PC-3 (cell line): ENCODE data around the gene MLN. TPM values are rescaled to one million over a fixed set of nuclear protein-coding genes. Genes with fewer than 3 reads are reported as not detected.

Source experiments
- ATAC-seq: fragments of 200-7000 bp; cut with Tn5 transposase; 2 replicates; pipeline ENCODE4 v1.9.1; 2020; ENCODE audit warnings: mild to moderate bottlenecking, moderate library complexity
- BruUV-seq: library from RNA; stranded (reverse); fragments of 400-500 nt; replicated peaks from 2 replicates; lab custom pipeline; 2021; lab: Mats Ljungman, UMichigan
- CTCF ChIA-PET: fragments of 300-600 bp; sonication (Branson Sonifier 250); formaldehyde crosslinking; loops from one replicate; lab custom pipeline; 2022; ENCODE audit warnings: antibody characterized with exemption; lab: Charles Lee
- POLR2A ChIA-PET: fragments of 300-600 bp; sonication (Branson Sonifier 250); formaldehyde crosslinking; loops from one replicate; lab custom pipeline; 2022; ENCODE audit warnings: antibody characterized with exemption; ENCODE audit not compliant: unreplicated experiment; lab: Charles Lee
- DNase-seq: peaks from one replicate; pipeline ENCODE4 v3.0.0-alpha.2; 2015
- H2AFZ ChIP-seq: fragments of 300-600 bp; sonication (generic); 2 replicates; pipeline ENCODE4 v1.6.0; 2016; ENCODE audit warnings: antibody characterized with exemption, low read length
- H3F3A ChIP-seq: fragments of 300-600 bp; sonication (generic); one replicate; pipeline ENCODE4 v1.6.0; 2017; ENCODE audit warnings: antibody characterized with exemption, low read length, control low read depth, mild to moderate bottlenecking; ENCODE audit not compliant: unreplicated experiment
- H3K27ac ChIP-seq: fragments of 300-600 bp; sonication (generic); 2 replicates; pipeline ENCODE4 v1.5.1; 2016; ENCODE audit warnings: mild to moderate bottlenecking, low read length
- H3K27me3 ChIP-seq: fragments of 300-600 bp; sonication (generic); 2 replicates; pipeline ENCODE4 v1.6.1; 2016; ENCODE audit warnings: low read length, mixed read lengths
- H3K36me3 ChIP-seq: fragments of 300-600 bp; sonication (generic); 2 replicates; pipeline ENCODE4 v1.6.1; 2016; ENCODE audit warnings: low read depth, mixed run types, low read length, mixed read lengths
- H3K4me1 ChIP-seq: fragments of 300-600 bp; sonication (generic); 2 replicates; pipeline ENCODE4 v1.5.1; 2016; ENCODE audit warnings: low read length; ENCODE audit not compliant: insufficient read depth
- H3K4me2 ChIP-seq: fragments of 300-600 bp; sonication (generic); 2 replicates; pipeline ENCODE4 v1.6.0; 2016; ENCODE audit warnings: low read length
- H3K4me3 ChIP-seq: fragments of 300-600 bp; sonication (generic); 2 replicates; pipeline ENCODE4 v1.5.1; 2016; ENCODE audit warnings: mild to moderate bottlenecking, low read length, mixed read lengths
- H3K79me2 ChIP-seq: fragments of 300-600 bp; sonication (generic); 2 replicates; pipeline ENCODE4 v1.6.1; 2017; ENCODE audit warnings: low read length, mixed read lengths
- H3K9ac ChIP-seq: fragments of 300-600 bp; sonication (generic); 2 replicates; pipeline ENCODE4 v1.6.0; 2016; ENCODE audit warnings: mild to moderate bottlenecking, low read length
- H3K9me2 ChIP-seq: fragments of 300-600 bp; sonication (generic); replicated peaks from 2 replicates; pipeline ENCODE4 v1.6.1; 2016; ENCODE audit warnings: mixed run types, low read length, mixed read lengths
- H3K9me3 ChIP-seq: fragments of 300-600 bp; sonication (generic); 2 replicates; pipeline ENCODE4 v1.6.1; 2016; ENCODE audit warnings: low read length, mixed read lengths
- H4K20me1 ChIP-seq: fragments of 300-600 bp; sonication (generic); 2 replicates; pipeline ENCODE4 v1.6.1; 2016; ENCODE audit warnings: low read length, mixed read lengths
- CTCF ChIP-seq: fragments of 300-600 bp; sonication (generic); conservative IDR thresholded peaks from 2 replicates; pipeline ENCODE4 v1.5.1; 2017; ENCODE audit warnings: antibody characterized with exemption, low read depth, mild to moderate bottlenecking, low read length
- EZH2 ChIP-seq: fragments of 300-600 bp; sonication (generic); IDR thresholded peaks from one replicate; pipeline ENCODE4 v1.6.1; 2017; ENCODE audit warnings: antibody characterized with exemption, mild to moderate bottlenecking, low read length; ENCODE audit not compliant: unreplicated experiment
- EZH2phosphoT487 ChIP-seq: fragments of 300-600 bp; sonication (generic); IDR thresholded peaks from 2 replicates; pipeline ENCODE4 v1.6.1; 2018; ENCODE audit warnings: mild to moderate bottlenecking, antibody characterized with exemption, low read length, borderline replicate concordance
- intact Hi-C: fragments of 100-400 bp; cut with micrococcal nuclease; formaldehyde crosslinking; loops from 2 replicates; pipeline ENCODE4 v1.9.0; 2023
- total RNA-seq: library from RNA; depleted of rRNA; stranded (reverse); fragments of >200 nt; gene quantifications from 2 replicates; pipeline ENCODE4 v1.2.3, GENCODE V29; 2014

The MLN gene
- total RNA-seq, 1 experiment from 2014 or later: not detected

- Histone ChIP-seq H3K36me3 (no peaks in the 10 kb centered on the region), H3F3A (no peaks in the 10 kb centered on the region), H3K4me2 (no peak overlapping the region), H3K27ac (no peak overlapping the region), H4K20me1 (no peaks in the 10 kb centered on the region), H3K9ac (no peak overlapping the region), H2AFZ (no peak overlapping the region), H3K4me1 (peaks cover 23% of the 10 kb centered on the region), H3K9me2 (no peaks in the 10 kb centered on the region), H3K4me3 (no peak overlapping the region), H3K9me3 (no peaks in the 10 kb centered on the region), H3K27me3 (no peaks in the 10 kb centered on the region), H3K79me2 (no peaks in the 10 kb centered on the region)
- TF ChIP-seq CTCF (no peak), EZH2phosphoT487 (no peak), EZH2 (no peak)
- ChIA-PET CTCF (no interaction called here), POLR2A (no interaction called here)
- ATAC-seq (no peak), DNase-seq (no peak)
- no TSS peak for BruUV-seq
- intact Hi-C loops: no loop called here
Observed at GRCh38 chr6:33836806-33837469, 33.1 kb upstream of the MLN start.

GRCh38 chr6:33834401-33835392, 30.9 kb upstream of the MLN start:
- Histone ChIP-seq H3K4me3 (no peak overlapping the region), H3K27me3 (peaks cover 12% of the 10 kb centered on the region; the same call in 1 of the 2 replicates), H3K9me3 (no peaks in the 10 kb centered on the region), H3K4me1 (peaks cover 7% of the 10 kb centered on the region), H3K27ac (no peak overlapping the region), H3F3A (no peaks in the 10 kb centered on the region), H4K20me1 (no peaks in the 10 kb centered on the region), H3K4me2 (no peak overlapping the region), H3K9me2 (no peaks in the 10 kb centered on the region), H3K36me3 (no peaks in the 10 kb centered on the region), H3K79me2 (no peaks in the 10 kb centered on the region), H2AFZ (no peak overlapping the region), H3K9ac (no peak overlapping the region)
- ChIA-PET CTCF (no interaction called here), POLR2A (no interaction called here)
- no peak for TF ChIP-seq EZH2phosphoT487
- no peak for TF ChIP-seq CTCF
- TF ChIP-seq EZH2: no peak
- BruUV-seq: no TSS peak
- DNase-seq (no peak), ATAC-seq (no peak)
- intact Hi-C loops: no loop called here
